A549 (cell line): ENCODE data around the gene BRPF1. TPM values are rescaled to one million over a fixed set of nuclear protein-coding genes. Genes with fewer than 3 reads are reported as not detected.

Experiments used
- ATAC-seq, 2 experiments: fragments of 200-7000 bp in 1 of 2; fragments of >200 bp in 1 of 2; cut with Nextera tagmentation in 1 of 2; cut with Tn5 transposase in 1 of 2; 3 replicates each; pipeline versions ENCODE4 v1.8.0 to v1.9.1; 2018 to 2020; ENCODE audit warnings: mild to moderate bottlenecking in 1 of 2, moderate library complexity in 1 of 2
- CTCF ChIA-PET: fragments of 300-600 bp; sonication (Branson Sonifier 250); formaldehyde crosslinking; extraction: SDS; loops from one replicate; lab custom pipeline; 2021; ENCODE audit warnings: antibody characterized with exemption, inconsistent platforms; lab: Yijun Ruan, JAX
- POLR2A ChIA-PET: fragments of 350-600 bp; formaldehyde crosslinking; extraction: SDS; loops from one replicate; lab custom pipeline; 2021; ENCODE audit warnings: antibody characterized with exemption, inconsistent platforms; lab: Yijun Ruan, JAX
- DNase-seq, 2 experiments: peaks; one replicate each; pipeline versions ENCODE4 v3.0.0 to v3.0.0-alpha.2; 2011 to 2016; ENCODE audit warnings: low read depth in 1 of 2, low spot score in 1 of 2
- FAIRE-seq: peaks from 2 replicates; lab custom pipeline; 2011; peaks lifted over from hg19 to GRCh38; lab: Jason Lieb, UNC
- H3K27ac ChIP-seq, 2 experiments: fragments of >200 bp; sonication (Bioruptor Twin); formaldehyde crosslinking; 3 replicates each; pipeline ENCODE4 v1.5.1; 2016 to 2017
- H3K4me1 ChIP-seq: fragments of >200 bp; sonication (Bioruptor Twin); formaldehyde crosslinking; 3 replicates; pipeline ENCODE4 v1.6.1; 2016
- H3K4me2 ChIP-seq: fragments of >200 bp; sonication (Bioruptor Twin); formaldehyde crosslinking; 3 replicates; pipeline ENCODE4 v1.6.1; 2016
- H3K4me3 ChIP-seq: fragments of >200 bp; sonication (Bioruptor Twin); formaldehyde crosslinking; 3 replicates; pipeline ENCODE4 v1.5.1; 2016
- H3K9me3 ChIP-seq: fragments of >200 bp; sonication (Bioruptor Twin); formaldehyde crosslinking; 3 replicates; pipeline ENCODE4 v1.6.1; 2016
- ATOH8 ChIP-seq: fragments of 250-450 bp; sonication (Bioruptor Pico); IDR thresholded peaks from 2 replicates; pipeline ENCODE4 v1.5.0; 2020; ENCODE audit warnings: low read depth, mild to moderate bottlenecking, moderate library complexity
- BHLHE40 ChIP-seq: IDR thresholded peaks from 2 replicates; pipeline ENCODE4 v1.6.1; 2012; ENCODE audit warnings: low read depth, low read length, inconsistent platforms
- CBX2 ChIP-seq: fragments of 200-600 bp; sonication (generic); IDR thresholded peaks from 2 replicates; pipeline ENCODE4 v1.6.1; 2016; ENCODE audit warnings: low read depth, mild to moderate bottlenecking, borderline replicate concordance
- CEBPB ChIP-seq, 2 experiments: fragments of >200 bp in 1 of 2; sonication (Bioruptor Twin) in 1 of 2; formaldehyde crosslinking in 1 of 2; IDR thresholded peaks; 2 replicates each; pipeline ENCODE4 v1.6.1; 2012 to 2016
- E2F6 ChIP-seq: IDR thresholded peaks from 2 replicates; pipeline ENCODE4 v1.6.1; 2012; ENCODE audit warnings: low read depth, borderline replicate concordance
- FOSB ChIP-seq: fragments of 250-450 bp; sonication (Bioruptor Pico); IDR thresholded peaks from 2 replicates; pipeline ENCODE4 v1.5.0; 2020; ENCODE audit warnings: mild to moderate bottlenecking, moderate library complexity
- FOXS1 ChIP-seq: fragments of 250-450 bp; sonication (Bioruptor Pico); IDR thresholded peaks from 2 replicates; pipeline ENCODE4 v1.5.0; 2020; ENCODE audit warnings: mild to moderate bottlenecking, moderate library complexity
- GATA3 ChIP-seq: IDR thresholded peaks from 2 replicates; pipeline ENCODE4 v1.6.1; 2012; ENCODE audit warnings: borderline replicate concordance
- JUN ChIP-seq, 2 experiments: fragments of >200 bp; sonication (Bioruptor Twin); formaldehyde crosslinking; IDR thresholded peaks; 2 replicates in 1 of 2; 3 replicates in 1 of 2; pipeline ENCODE4 v1.6.1; 2016 to 2017
- MAX ChIP-seq: IDR thresholded peaks from 2 replicates; pipeline ENCODE4 v1.6.1; 2012
- MAZ ChIP-seq: fragments of 150-350 bp; IDR thresholded peaks from 2 replicates; pipeline ENCODE4 v1.6.1; 2014; ENCODE audit warnings: antibody characterized with exemption, low read depth, low read length, borderline replicate concordance
- MYC ChIP-seq: IDR thresholded peaks from 2 replicates; pipeline ENCODE4 v1.6.1; 2012; ENCODE audit warnings: mild to moderate bottlenecking, inconsistent platforms, low read length, improper control_type of control experiment, borderline replicate concordance
- NR3C1 ChIP-seq: fragments of >200 bp; sonication (Bioruptor Twin); formaldehyde crosslinking; IDR thresholded peaks from 3 replicates; pipeline ENCODE4 v1.6.1; 2017
- PHF8 ChIP-seq: fragments of 200-600 bp; sonication (generic); IDR thresholded peaks from 2 replicates; pipeline ENCODE4 v1.6.1; 2016; ENCODE audit warnings: low read depth, mild to moderate bottlenecking, antibody characterized with exemption, moderate library complexity, borderline replicate concordance
- POLR2A ChIP-seq: IDR thresholded peaks from 2 replicates; pipeline ENCODE4 v1.6.1; 2012; ENCODE audit warnings: mild to moderate bottlenecking, low read length
- POLR2AphosphoS2 ChIP-seq: conservative IDR thresholded peaks from 2 replicates; pipeline ENCODE4 v1.6.1; 2012; ENCODE audit warnings: low read length, improper control_type of control experiment, inconsistent platforms
- RAD21 ChIP-seq, 2 experiments: fragments of >200 bp in 1 of 2; sonication (Bioruptor Twin) in 1 of 2; formaldehyde crosslinking in 1 of 2; IDR thresholded peaks in 1 of 2; conservative IDR thresholded peaks in 1 of 2; 2 replicates in 1 of 2; 3 replicates in 1 of 2; pipeline ENCODE4 v1.6.1; 2012 to 2018; ENCODE audit warnings: inconsistent platforms in 1 of 2
- RARB ChIP-seq: fragments of 250-450 bp; sonication (Bioruptor Pico); IDR thresholded peaks from 2 replicates; pipeline ENCODE4 v1.8.0; 2021; ENCODE audit warnings: mild to moderate bottlenecking, moderate library complexity
- TP53 ChIP-seq: fragments of 250-450 bp; sonication (Bioruptor Pico); IDR thresholded peaks from 2 replicates; pipeline ENCODE4 v1.5.0; 2021; ENCODE audit warnings: mild to moderate bottlenecking, moderate library complexity
- ZNF302 ChIP-seq: fragments of 250-450 bp; sonication (Bioruptor Pico); IDR thresholded peaks from 2 replicates; pipeline ENCODE4 v1.9.0; 2021; ENCODE audit warnings: inconsistent platforms, mild to moderate bottlenecking, moderate library complexity
- ZSCAN20 ChIP-seq: fragments of 250-450 bp; sonication (Bioruptor Pico); IDR thresholded peaks from 2 replicates; pipeline ENCODE4 v1.8.0; 2022; ENCODE audit warnings: mild to moderate bottlenecking, moderate library complexity
- WGBS: methylation state at CpG from one replicate; pipeline ENCODE4 v1.1.6; 2017; ENCODE audit errors: missing lambda C conversion rate; 5-methylcytosine and 5-hydroxymethylcytosine counted together
- polyA plus RNA-seq, 4 experiments: library from polyadenylated mRNA; depleted of rRNA in 3 of 4; stranded (reverse); fragments of >200 nt; fragmentation: RNase III in 1 of 4; extraction: RNeasy Plus Mini Kit Qiagen cat#74134 plus additional on column Dnase treatment in 1 of 4; gene quantifications; 2 replicates in 3 of 4; 3 replicates in 1 of 4; pipeline ENCODE4 v1.2.3, GENCODE V29; 2011 to 2017
- TF ChIP-seq, protein P1 (sequence below): fragments of >200 bp; sonication (Bioruptor Twin); formaldehyde crosslinking; IDR thresholded peaks from 3 replicates; pipeline ENCODE4 v1.6.1; 2016
- TF ChIP-seq, protein P2 (sequence below): fragments of >200 bp; sonication (Bioruptor Twin); formaldehyde crosslinking; IDR thresholded peaks from 3 replicates; pipeline ENCODE4 v1.5.1; 2016

The BRPF1 gene
- polyA plus RNA-seq, 2 of the 4 experiments (the other 2 are of a cell fraction): 8.6 to 12.4 TPM

DNA sequence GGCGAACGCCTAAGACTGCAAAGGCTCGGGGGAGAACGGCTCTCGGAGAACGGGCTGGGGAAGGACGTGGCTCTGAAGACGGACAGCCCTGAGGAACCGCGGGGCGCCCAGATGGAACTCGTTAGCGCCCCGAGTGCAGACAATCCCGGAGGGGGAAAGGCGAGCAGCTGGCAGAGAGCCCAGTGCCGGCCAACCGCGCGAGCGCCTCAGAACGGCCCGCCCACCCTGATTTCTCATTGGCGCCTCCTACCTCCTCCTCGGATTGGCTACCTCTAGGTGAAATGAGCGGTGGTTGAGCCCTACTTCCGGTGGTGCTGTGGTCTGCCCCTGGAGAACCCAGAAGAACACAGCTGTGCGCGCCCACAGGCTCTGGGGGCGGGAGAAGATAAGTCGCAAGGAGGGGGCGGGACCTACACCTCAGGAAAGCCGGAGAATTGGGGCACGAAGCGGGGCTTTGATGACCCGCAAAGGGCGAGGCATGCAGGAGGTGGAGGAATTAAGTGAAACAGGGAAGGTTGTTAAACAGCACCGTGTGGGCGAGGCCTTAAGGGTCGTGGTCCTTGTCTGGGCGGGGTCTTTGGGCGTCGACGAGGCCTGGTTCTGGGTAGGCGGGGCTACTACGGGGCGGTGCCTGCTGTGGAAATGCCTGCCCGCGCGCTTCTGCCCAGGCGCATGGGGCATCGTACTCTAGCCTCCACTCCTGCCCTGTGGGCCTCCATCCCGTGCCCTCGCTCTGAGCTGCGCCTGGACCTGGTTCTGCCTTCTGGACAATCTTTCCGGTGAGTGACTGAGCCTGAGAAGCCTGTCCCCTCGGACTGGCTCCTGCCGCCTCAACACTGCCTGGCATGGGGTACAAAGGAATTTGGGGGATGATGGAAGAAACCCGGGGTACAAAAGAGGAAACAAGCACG lies 18.4 kb downstream of the BRPF1 start, which contains the start of gene OGG1:
Gene OGG1 (plus strand): TSS at position 308 of the 911 bp plus-strand sequence. CDS start 335 bp downstream, at position 643.
- CTCF ChIA-PET: interaction anchor here (0.8 to 4.9 kb wide), 12 partner anchors 10 to 397 kb away, joined by 3 to 22 read pairs (median 4); partner anchors contain the start of genes BRPF1 and CAMK1
- TF ChIP-seq JUN (IDR thresholded peaks at IDR 0.05) (peak; percentile 54 to 68; a peak in 3 of 5 replicates), RAD21 (conservative IDR thresholded peaks at IDR 0.05 in 1 of 2, IDR thresholded peaks at IDR 0.05 in 1 of 2) (no peak; a peak in 1 of 5 replicates), GATA3 (no peak), POLR2A (peak; percentile 50), TP53 (0 out of 2 replicates have a peak, but pooled peaks have one; percentile 32), MAZ (no peak), ATOH8 (no peak), NR3C1 (no peak), RARB (CRISPR knock-in tag) (no peak), BHLHE40 (no peak), CBX2 (no peak), POLR2AphosphoS2 (no peak), E2F6 (peak; percentile 63; the same call in 1 of the 2 replicates), MYC (no peak), ZSCAN20 (CRISPR knock-in tag) (no peak), MAX (peak; percentile 91), FOSB (CRISPR knock-in tag) (no peak), CEBPB (IDR thresholded peaks at IDR 0.05) (no peak), FOXS1 (CRISPR knock-in tag) (no peak), PHF8 (peak; percentile 43; the same call in 1 of the 2 replicates), ZNF302 (CRISPR knock-in tag) (no peak)
- TF ChIP-seq, protein P1, sequence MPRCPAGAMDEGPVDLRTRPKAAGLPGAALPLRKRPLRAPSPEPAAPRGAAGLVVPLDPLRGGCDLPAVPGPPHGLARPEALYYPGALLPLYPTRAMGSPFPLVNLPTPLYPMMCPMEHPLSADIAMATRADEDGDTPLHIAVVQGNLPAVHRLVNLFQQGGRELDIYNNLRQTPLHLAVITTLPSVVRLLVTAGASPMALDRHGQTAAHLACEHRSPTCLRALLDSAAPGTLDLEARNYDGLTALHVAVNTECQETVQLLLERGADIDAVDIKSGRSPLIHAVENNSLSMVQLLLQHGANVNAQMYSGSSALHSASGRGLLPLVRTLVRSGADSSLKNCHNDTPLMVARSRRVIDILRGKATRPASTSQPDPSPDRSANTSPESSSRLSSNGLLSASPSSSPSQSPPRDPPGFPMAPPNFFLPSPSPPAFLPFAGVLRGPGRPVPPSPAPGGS: 0 out of 3 replicates have a peak, but pooled peaks have one; percentile 41
- TF ChIP-seq, protein P2, sequence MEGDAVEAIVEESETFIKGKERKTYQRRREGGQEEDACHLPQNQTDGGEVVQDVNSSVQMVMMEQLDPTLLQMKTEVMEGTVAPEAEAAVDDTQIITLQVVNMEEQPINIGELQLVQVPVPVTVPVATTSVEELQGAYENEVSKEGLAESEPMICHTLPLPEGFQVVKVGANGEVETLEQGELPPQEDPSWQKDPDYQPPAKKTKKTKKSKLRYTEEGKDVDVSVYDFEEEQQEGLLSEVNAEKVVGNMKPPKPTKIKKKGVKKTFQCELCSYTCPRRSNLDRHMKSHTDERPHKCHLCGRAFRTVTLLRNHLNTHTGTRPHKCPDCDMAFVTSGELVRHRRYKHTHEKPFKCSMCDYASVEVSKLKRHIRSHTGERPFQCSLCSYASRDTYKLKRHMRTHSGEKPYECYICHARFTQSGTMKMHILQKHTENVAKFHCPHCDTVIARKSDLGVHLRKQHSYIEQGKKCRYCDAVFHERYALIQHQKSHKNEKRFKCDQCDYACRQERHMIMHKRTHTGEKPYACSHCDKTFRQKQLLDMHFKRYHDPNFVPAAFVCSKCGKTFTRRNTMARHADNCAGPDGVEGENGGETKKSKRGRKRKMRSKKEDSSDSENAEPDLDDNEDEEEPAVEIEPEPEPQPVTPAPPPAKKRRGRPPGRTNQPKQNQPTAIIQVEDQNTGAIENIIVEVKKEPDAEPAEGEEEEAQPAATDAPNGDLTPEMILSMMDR: no peak
- Histone ChIP-seq H3K27ac (peak within 1 kb of the TSS; percentile 95 to 97), H3K4me1 (peaks cover 13% of the 10 kb centered on the region; the same call in 2 of the 3 replicates), H3K4me3 (peak within 1 kb of the TSS; percentile 72), H3K9me3 (no peaks in the 10 kb centered on the region), H3K4me2 (peak within 1 kb of the TSS; percentile 91)
- peak; percentile 98 to 99 for DNase-seq
- POLR2A ChIA-PET: interaction anchor here (0.8 to 1.9 kb wide), 8 partner anchors 13 to 387 kb away, joined by 3 to 17 read pairs (median 4); partner anchors contain the start of genes ARPC4, BRPF1, CAMK1 and MTMR14
- WGBS: under 1% methylated on average over 43 of the region's 60 CpGs
- ATAC-seq: peak; percentile 95 to 98
- no peak for FAIRE-seq
